GM19238 (cell line): ENCODE results near the gene BMX.

Experiments
- DNase-seq: peaks from one replicate; pipeline ENCODE4 v3.0.0; 2011; ENCODE audit warnings: low spot score; ENCODE audit not compliant: insufficient read length

The BMX gene

DNA sequence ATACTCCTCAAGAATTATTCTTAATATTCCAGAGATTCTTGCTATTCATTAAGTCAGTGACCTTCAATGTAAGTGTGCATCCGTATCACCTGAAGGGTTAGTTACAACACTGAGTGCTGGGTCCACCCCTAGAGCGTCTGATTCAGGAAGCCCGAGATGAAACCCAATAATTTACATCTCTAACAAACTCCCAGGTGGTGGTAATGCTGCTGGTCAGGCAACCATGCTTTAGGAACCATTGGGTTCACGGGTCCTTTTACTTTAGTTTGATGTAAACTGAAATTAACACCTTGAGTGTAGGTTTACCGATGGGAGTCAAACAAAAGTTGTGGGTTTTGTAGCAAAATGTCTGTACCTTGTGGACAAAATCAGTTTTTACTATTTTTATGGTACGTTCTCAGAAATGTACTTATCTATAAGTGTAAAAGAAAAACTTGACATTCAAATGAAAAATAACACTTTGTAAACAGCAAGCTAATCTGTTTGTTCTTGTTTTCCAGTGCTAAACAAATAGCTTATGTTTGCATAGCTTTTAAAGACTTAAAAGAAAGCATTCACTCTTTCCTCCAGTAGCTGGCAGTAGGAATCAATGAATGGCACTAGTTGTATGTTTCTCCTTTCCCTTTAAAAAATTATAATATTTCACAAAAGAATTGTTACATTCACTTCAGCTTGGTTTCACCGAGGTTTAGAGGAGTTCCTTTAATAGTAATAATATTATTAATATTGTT, 67.4 kb downstream of the BMX start:
- no peak for DNase-seq

DNA sequence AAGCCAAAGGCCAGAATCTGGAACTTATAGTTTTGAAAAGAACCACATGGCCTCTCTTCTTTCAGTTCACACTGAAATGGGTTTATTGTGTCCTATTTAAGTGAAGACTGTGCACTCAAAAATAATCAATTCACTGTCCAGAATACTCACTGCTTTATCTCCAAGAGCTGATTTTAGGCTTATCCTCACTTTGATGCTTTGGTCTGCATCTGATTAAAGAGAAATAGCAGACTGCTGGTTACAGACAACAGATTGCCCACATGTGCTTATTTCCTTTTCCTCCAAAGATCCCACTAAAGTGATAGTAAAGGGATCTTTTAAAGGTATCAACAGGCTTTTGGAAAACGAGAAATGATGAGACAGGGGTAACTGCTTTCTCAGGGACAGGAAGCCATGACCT, 69.5 kb downstream of the BMX start:
- DNase-seq: no peak

DNA sequence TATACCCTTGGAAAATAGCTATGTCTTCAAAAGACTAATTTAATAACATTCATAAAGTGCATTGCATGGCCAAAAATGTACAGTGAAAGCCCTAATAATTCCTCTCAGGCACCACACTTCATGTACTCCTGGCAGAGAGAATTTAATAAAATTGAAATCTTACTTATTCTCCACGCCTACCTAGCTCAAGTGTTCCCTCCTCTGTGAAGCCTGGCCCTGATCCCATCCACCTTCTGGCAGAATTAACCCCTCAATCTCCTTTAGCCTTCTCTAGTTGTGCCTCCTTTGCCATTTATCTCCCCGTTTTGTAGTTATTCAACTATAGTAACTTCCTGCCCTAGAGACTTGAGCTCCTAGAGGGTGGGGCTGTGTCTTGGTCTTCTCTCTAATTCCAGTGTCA, 73.4 kb downstream of the BMX start:
- no peak for DNase-seq

DNA sequence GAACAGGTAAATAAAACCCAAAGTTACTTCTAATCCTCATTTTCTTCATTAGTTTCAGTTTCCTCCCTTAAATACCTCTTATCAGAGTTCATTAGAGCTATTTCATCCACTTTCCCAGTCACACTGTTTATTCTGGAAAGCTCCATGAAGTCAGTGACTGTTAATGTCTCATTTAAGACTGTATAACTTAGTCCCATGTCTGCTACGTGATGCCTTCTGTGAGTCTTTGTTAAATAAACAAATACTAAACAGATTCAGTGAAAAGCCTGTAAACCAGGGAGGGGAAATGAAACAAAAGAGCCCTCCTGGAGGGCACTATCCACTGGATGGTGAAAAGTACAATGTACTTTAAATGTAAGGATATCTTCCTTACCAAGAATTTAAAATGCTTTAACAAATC, 75.4 kb downstream of the BMX start:
- no peak for DNase-seq

DNA sequence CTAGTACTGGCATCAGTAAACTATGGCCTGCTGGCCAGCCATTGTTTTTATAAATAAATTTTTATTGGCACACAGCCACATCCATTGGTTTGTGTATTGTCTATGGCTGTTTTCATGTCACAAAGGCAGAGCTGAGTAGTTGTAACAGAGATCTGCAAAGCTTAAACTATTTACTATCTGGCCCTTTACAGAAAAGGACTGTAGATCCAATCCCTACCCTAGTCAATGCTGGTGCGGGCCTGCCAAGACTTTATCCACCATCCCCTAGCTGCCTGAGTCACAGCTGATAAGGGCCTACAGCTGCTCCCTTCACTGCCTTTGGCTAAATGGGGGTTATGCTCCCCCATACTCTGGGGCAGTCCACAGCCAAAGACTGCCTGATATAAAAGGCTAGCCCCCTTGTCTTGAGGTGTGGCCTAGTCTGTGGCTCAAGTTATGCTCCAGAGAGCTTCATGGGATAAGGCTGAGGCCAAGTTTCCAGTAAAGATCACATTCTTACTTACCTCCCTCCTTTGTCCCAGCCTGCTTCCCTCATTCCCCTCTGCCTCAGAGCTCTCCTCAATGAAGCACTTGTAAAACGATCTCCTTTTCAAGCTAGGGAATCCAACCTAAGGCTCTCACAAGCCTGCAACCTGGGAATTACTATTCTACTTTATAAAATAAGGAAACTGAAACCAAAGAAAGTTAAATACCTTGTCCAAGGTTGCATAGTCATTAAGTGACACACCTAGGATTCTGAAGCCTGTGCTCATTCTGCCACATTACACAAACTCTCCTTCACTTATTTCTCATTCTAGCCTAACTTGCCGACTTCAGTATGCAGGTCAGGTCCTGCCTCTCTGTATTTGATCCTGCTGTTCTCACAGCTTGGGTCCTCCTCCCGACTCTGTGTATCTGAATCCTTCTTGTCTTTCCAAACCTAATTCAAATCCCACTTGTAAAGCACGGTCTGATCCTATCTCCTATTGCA, 79.5 kb downstream of the BMX start:
- no peak for DNase-seq

DNA sequence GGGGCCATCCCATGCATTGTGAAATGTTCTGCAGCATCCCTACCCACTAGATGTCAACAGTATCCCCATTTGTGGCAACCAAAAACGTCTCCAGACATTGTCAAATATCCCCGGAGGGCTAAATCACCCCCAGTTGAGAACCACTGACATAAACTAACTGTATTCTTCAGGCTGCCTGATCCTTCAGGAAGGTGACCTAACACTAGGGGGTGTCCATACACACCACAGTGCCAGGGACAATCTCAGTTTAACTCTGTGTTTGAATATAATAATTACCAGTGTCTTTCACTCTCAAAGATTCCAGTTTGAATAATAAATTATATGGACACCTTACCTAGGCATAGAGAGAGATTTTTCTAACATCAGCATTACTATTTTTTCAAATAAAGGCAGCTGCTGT, 93.8 kb downstream of the BMX start:
- DNase-seq: no peak

DNA sequence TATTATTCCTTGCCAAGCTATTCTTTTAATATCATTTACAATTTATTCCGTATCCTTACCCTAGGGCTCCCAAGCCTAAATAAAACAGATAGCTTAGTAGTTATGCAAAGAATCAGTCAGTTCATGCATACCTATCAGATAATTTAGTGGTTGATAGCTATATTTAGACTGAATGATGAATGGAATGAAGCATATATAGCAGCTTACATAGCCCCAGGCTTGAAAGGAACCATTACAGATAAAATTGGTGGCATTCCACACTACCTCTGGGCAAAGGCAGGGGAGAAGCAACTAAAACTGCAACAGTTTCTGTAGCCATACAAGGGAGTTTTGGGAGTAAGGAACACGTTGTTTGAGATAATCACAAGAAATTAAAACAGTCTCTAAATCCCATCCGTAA, 97.4 kb downstream of the BMX start:
- no peak for DNase-seq

DNA sequence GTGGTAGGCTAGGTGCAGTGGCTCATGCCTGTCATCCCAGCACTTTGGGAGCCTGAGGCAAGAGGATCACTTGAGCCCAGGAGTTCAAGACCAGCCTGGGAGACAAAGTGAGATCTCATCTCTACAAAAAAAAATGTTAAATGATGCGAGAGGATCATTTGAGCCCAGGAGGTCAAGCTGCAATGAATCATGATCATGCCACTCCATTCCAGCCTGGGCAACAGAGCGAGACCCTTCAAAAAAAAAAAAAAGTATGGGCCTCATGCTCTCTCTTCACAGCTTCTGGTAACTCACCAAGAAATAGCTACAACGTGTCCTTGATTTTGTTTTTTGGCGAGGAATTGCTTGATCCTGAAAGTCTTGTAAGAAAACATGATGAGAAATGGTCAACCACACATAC, 98.9 kb downstream of the BMX start:
- no peak for DNase-seq

DNA sequence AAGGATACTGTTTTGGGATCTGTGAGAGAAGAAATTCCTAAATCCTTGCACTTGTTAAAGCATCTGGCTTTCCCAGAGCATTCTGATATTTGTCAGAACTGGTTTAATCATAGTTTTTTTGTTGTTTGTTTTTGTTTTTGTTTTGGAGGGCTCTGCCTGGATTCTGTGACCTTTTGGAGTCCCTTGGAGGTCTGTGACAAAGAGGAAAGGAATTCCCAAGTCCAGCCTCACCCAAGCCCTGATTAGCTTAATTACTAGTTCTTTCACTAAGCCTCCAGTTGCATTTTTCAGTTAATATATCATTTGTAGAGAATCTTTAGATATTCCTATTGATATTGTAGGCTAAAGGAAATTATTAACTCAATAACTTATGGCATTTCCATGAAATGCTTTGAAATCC, 99.4 kb downstream of the BMX start:
- no peak for DNase-seq

DNA sequence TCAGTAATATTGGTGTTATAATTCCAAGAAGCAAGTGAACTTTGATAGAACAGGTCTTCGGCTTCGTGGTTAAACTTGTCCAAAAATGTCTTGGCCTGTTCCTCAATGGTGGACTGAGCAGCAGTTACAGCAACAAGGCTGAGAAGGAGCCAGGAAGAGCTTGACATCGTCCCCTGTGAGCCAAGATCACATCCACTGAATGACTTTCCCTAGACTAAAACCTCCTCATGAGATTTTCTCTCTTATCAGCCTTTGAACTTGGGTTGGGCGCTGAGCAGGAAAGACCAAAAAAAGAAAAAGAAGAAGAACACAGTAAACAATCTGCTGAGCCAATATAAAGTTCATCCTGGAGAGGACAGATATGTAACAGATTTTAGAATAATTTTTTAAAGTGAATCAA, 100.1 kb downstream of the BMX start, which contains the start of gene ACE2:
Gene ACE2, minus strand, starts transcription at position 216 of the 400 bp plus-strand sequence. Its CDS starts 49 bp downstream, at position 167.
- DNase-seq: no peak

DNA sequence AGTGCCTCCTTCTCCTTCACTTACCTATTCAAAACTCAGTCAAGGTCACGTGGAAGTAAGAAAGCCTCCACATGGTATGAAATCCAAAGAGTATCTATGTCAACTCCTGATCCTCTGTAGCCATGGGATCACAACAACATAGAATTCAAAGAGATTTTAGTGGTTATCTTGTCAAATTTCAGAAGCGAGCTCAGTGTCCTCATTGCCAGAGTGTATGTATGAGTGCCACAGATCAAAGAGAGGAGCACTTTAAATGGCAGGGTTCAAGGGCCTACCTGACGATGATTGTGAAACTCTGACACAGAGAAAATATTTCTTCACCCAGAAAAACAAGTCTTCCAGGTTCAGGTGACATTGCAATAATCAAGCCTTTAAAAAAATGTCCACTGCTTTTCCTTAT, 101.3 kb downstream of the BMX start:
- DNase-seq: no peak

DNA sequence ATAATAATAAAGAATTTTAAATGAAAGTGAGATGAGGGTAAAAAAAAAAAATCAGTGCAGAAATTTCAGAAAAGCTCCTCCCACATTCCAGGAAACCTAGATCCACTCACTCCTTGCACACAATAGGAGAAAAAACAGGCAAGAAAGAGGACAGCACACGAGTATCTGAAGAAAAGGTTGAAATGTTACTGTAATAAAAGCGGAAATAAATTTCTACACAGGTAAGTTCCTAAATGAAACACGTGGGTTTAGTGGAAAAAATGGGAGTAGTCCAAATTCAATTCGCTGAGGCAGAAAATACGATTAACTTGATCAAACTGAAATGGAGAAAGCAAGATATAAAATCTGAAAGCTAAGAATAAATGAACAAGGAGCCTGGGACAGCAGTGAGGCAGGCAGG, 102.2 kb downstream of the BMX start:
- no peak for DNase-seq

DNA sequence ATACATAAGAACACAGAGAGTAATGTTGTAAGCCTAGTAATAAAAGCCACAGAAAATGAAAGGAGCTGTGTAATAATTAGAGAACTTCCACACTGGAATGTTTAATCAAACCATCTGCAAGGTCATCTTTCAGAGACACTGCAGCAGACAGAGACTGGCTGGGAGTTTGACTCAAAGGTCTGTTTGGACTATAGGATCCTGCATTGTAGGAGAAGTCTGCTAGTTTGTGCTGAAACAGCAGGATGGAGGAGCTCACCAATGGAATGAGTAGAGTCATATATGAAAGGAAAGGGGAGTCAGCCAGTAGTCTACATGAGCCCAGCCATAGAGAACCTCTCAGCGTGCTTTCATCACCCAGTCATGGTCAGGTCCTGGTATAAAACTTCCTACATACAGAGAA, 104.6 kb downstream of the BMX start:
- no peak for DNase-seq
